Epithelial cell of proximal tubule (primary cell): ENCODE measurements around the gene PRIMPOL. TPM values are rescaled to one million over a fixed set of nuclear protein-coding genes. Genes with fewer than 3 reads are reported as not detected.

Experiments used
- DNase-seq: peaks from one replicate; pipeline ENCODE4 v3.0.0-alpha.2; 2011; ENCODE audit warnings: low read depth
- H3K4me3 ChIP-seq: 2 replicates; pipeline ENCODE4 v1.5.1; 2011; ENCODE audit warnings: low read depth, mild to moderate bottlenecking, low read length
- CTCF ChIP-seq: conservative IDR thresholded peaks from 2 replicates; pipeline ENCODE4 v1.5.1; 2012; ENCODE audit warnings: low read depth, mild to moderate bottlenecking, low read length
- total RNA-seq: library from RNA; depleted of rRNA; stranded (reverse); fragments of >200 nt; gene quantifications from 2 replicates; pipeline ENCODE4 v1.2.3, GENCODE V29; 2015

PRIMPOL gene
- total RNA-seq, 1 donor from 2014 or later: 16.7 TPM

- TF ChIP-seq CTCF: no peak
- no peak overlapping the region for H3K4me3 ChIP-seq
- DNase-seq: no peak
Observed at GRCh38 chr4:184713887-184714286, 64.3 kb downstream of the PRIMPOL start.

GRCh38 chr4:184715526-184715925, 66.0 kb downstream of the PRIMPOL start:
- no peak for TF ChIP-seq CTCF
- no peak for DNase-seq
- H3K4me3 ChIP-seq: no peak overlapping the region

- DNase-seq: no peak
- no peak for TF ChIP-seq CTCF
- no peak overlapping the region for H3K4me3 ChIP-seq
Observed at GRCh38 chr4:184719407-184719806, 69.9 kb downstream of the PRIMPOL start.

GRCh38 chr4:184721254-184721653, 71.7 kb downstream of the PRIMPOL start:
- no peak overlapping the region for H3K4me3 ChIP-seq
- DNase-seq: no peak
- no peak for TF ChIP-seq CTCF

GRCh38 chr4:184722798-184723197, 73.3 kb downstream of the PRIMPOL start:
- H3K4me3 ChIP-seq: no peak overlapping the region
- peak; percentile 19 for TF ChIP-seq CTCF
- DNase-seq: no peak

GRCh38 chr4:184727430-184727829, 77.9 kb downstream of the PRIMPOL start:
- H3K4me3 ChIP-seq: no peak overlapping the region
- no peak for TF ChIP-seq CTCF
- DNase-seq: no peak

GRCh38 chr4:184728858-184729257, 79.3 kb downstream of the PRIMPOL start:
- DNase-seq: no peak
- H3K4me3 ChIP-seq: no peak overlapping the region
- no peak for TF ChIP-seq CTCF
